Hematopoietic multipotent progenitor cell (in vitro differentiated cells): ENCODE results near the gene HGFAC. TPM values are rescaled to one million over a fixed set of nuclear protein-coding genes. Genes with fewer than 3 reads are reported as not detected.
"Not testable (repeated sequence)": the region's sequence is repeated elsewhere in the genome, so short reads cannot be mapped to it uniquely, and the experiment has no call there.

Experiments
- DNase-seq, 3 donors: peaks; one replicate each; pipeline ENCODE4 v3.0.0-alpha.2; 2011 to 2015; ENCODE audit warnings: low read depth in 2 of 3, low spot score in 2 of 3
- total RNA-seq: library from RNA; depleted of rRNA; stranded (reverse); fragments of >200 nt; gene quantifications from one replicate; pipeline ENCODE4 v1.2.3, GENCODE V29; 2012

Gene HGFAC
- total RNA-seq, 1 donor = under 0.01 TPM

- DNase-seq = not testable (repeated sequence)
These were observed 17.4 kb downstream of the HGFAC start for GRCh38 chr4:3459156-3459555.

GRCh38 chr4:3460926-3461325 lies 19.2 kb downstream of the HGFAC start:
- no peak for DNase-seq

- no peak for DNase-seq
These were observed 19.9 kb downstream of the HGFAC start for GRCh38 chr4:3461515-3462291.

- no peak for DNase-seq
These were observed 20.6 kb downstream of the HGFAC start for GRCh38 chr4:3462321-3462789.

- DNase-seq = no peak
These were observed 21.1 kb downstream of the HGFAC start, which contains the start of gene DOK7 for GRCh38 chr4:3462790-3463415. TSS of gene DOK7 (plus strand) at chr4:3463306. CDS start at chr4:3463376, 70 bp downstream.

GRCh38 chr4:3463556-3464348 lies 22.0 kb downstream of the HGFAC start:
- DNase-seq = no peak

GRCh38 chr4:3464349-3464905 lies 22.7 kb downstream of the HGFAC start:
- no peak for DNase-seq

GRCh38 chr4:3464911-3465697 lies 23.3 kb downstream of the HGFAC start:
- DNase-seq = no peak

GRCh38 chr4:3465698-3466671 lies 24.2 kb downstream of the HGFAC start:
- DNase-seq = no peak

GRCh38 chr4:3466691-3467600 lies 25.2 kb downstream of the HGFAC start:
- no peak for DNase-seq

- DNase-seq = no peak
These were observed 25.8 kb downstream of the HGFAC start for GRCh38 chr4:3467601-3468031.

GRCh38 chr4:3468154-3468553 lies 26.4 kb downstream of the HGFAC start:
- no peak for DNase-seq

GRCh38 chr4:3468804-3469203 lies 27.0 kb downstream of the HGFAC start:
- no peak for DNase-seq

GRCh38 chr4:3469386-3470243 lies 27.8 kb downstream of the HGFAC start:
- DNase-seq = no peak

GRCh38 chr4:3470244-3471097 lies 28.7 kb downstream of the HGFAC start:
- DNase-seq = no peak
